ENCODE measurements around the gene WDFY4. TPM values are rescaled to one million over a fixed set of nuclear protein-coding genes. Genes with fewer than 3 reads are reported as not detected.
A peak's percentile ranks its signal among the peaks of the same experiment; 100 is the strongest.

Gene WDFY4
- total RNA-seq, 4 donors from 2014 or later, result 0.61 to 3.8 (median 0.88) TPM

DNA sequence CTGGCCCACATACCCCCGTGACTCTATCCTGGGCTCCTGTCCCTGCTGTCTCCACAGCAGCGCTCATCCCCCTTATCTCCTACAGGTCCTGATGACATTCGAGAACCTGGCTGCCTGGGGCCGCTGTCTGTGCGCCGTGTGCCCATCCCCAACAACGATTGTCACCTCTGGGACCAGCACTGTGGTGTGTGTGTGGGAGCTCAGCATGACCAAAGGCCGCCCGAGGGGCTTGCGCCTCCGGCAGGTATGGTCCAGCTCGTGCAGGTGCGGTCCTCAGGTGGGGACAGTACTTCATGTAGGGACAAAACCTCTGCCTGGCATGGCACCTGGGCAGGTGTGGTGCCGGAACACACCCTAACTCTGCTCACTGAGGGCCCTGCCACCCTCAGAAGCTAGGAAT lies 285.4 kb downstream of the WDFY4 start:
- no peaks in the 10 kb centered on the region for H3K9me3 ChIP-seq
- TF ChIP-seq POLR2A (IDR thresholded peaks at IDR 0.05), result no peak
- TF ChIP-seq, protein P1, sequence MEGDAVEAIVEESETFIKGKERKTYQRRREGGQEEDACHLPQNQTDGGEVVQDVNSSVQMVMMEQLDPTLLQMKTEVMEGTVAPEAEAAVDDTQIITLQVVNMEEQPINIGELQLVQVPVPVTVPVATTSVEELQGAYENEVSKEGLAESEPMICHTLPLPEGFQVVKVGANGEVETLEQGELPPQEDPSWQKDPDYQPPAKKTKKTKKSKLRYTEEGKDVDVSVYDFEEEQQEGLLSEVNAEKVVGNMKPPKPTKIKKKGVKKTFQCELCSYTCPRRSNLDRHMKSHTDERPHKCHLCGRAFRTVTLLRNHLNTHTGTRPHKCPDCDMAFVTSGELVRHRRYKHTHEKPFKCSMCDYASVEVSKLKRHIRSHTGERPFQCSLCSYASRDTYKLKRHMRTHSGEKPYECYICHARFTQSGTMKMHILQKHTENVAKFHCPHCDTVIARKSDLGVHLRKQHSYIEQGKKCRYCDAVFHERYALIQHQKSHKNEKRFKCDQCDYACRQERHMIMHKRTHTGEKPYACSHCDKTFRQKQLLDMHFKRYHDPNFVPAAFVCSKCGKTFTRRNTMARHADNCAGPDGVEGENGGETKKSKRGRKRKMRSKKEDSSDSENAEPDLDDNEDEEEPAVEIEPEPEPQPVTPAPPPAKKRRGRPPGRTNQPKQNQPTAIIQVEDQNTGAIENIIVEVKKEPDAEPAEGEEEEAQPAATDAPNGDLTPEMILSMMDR (IDR thresholded peaks at IDR 0.05), result no peak
- DNase-seq, result no peak
- intact Hi-C loops (cut with DNase I), result loop anchor here (10.0 kb wide), 1 partner anchor 545 kb away; no protein-coding TSS in a partner anchor
- no peaks in the 10 kb centered on the region for H3K36me3 ChIP-seq
- peaks cover 0 to 10% (median 0%) of the 10 kb centered on the region in 4 donors for H3K27me3 ChIP-seq
- H3K27ac ChIP-seq, result no peak overlapping the region
- H3K4me1 ChIP-seq, result peaks cover 0 to 4% (median 0%) of the 10 kb centered on the region in 3 donors
- H3K4me3 ChIP-seq, result no peak overlapping the region
- WGBS, 2 donors, result 86% methylated on average over 6 of the region's 14 CpGs; no CpG with 5 or more reads in 1 of the 2 donors

DNA sequence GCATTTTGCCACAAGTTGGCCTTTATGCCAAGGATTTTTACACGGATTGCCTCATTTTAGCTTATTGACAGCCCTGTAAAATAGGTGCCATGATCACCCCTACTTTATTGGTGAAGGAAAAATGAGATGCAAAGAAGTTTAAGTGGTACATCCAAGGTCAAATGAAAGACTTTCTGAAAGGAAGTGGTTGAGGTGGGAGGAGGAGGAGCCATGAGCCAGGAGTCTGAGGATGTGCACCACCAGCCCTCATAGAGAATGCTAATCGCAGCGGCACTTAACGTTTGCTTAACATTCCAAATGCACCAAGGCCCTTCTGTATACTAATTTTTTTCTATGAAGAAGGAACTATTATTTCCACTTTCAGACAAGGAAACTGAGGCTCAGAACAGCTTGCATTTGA lies 286.0 kb downstream of the WDFY4 start:
- DNase-seq, result no peak
- intact Hi-C loops (cut with DNase I), result loop anchor here (10.0 kb wide), 1 partner anchor 544 kb away; no protein-coding TSS in a partner anchor
- no peak overlapping the region for H3K4me3 ChIP-seq
- H3K27me3 ChIP-seq, result peaks cover 0 to 10% (median 0%) of the 10 kb centered on the region in 4 donors
- WGBS, 2 donors, result 78 to 89% methylated on average over 4 of the region's 4 CpGs
- no peaks in the 10 kb centered on the region for H3K36me3 ChIP-seq
- no peaks in the 10 kb centered on the region for H3K9me3 ChIP-seq
- TF ChIP-seq POLR2A (IDR thresholded peaks at IDR 0.05), result no peak
- TF ChIP-seq, protein P1 (IDR thresholded peaks at IDR 0.05), result no peak
- no peak overlapping the region for H3K27ac ChIP-seq
- peaks cover 0 to 4% (median 0%) of the 10 kb centered on the region in 3 donors for H3K4me1 ChIP-seq

DNA sequence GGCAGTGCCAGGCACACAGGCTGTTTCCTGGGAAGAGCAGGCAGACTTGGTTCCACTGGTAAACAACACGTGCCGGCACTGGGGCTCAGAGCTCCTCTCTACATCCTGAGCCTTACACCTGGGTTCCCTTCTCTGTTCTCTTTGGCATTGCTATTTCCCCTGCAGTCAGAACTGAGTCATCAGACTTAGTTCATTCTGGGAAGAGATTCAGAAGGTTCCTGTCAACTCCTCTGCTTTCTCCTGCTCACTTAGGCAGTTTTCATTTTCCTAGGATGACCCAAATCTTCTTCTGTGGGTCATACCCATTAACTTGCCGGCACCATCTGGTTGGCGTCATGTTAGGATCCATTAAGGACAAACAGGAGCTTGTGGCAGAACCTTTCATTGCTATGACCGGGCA lies 288.4 kb downstream of the WDFY4 start:
- Histone ChIP-seq H3K9me3 (no peaks in the 10 kb centered on the region), H3K27me3 (peaks cover 0 to 8% (median 0%) of the 10 kb centered on the region in 4 donors), H3K36me3 (no peaks in the 10 kb centered on the region), H3K27ac (no peak overlapping the region), H3K4me1 (peaks cover 0 to 4% (median 0%) of the 10 kb centered on the region in 3 donors), H3K4me3 (no peak overlapping the region)
- DNase-seq, result no peak
- intact Hi-C loops (cut with DNase I), result loop anchor here (10.0 kb wide), 1 partner anchor 542 kb away; no protein-coding TSS in a partner anchor
- 38 to 72% methylated on average over 3 to 4 of the region's 5 CpGs for WGBS, 2 donors
- no peak for TF ChIP-seq POLR2A (IDR thresholded peaks at IDR 0.05)
- TF ChIP-seq, protein P1 (IDR thresholded peaks at IDR 0.05), result no peak

DNA sequence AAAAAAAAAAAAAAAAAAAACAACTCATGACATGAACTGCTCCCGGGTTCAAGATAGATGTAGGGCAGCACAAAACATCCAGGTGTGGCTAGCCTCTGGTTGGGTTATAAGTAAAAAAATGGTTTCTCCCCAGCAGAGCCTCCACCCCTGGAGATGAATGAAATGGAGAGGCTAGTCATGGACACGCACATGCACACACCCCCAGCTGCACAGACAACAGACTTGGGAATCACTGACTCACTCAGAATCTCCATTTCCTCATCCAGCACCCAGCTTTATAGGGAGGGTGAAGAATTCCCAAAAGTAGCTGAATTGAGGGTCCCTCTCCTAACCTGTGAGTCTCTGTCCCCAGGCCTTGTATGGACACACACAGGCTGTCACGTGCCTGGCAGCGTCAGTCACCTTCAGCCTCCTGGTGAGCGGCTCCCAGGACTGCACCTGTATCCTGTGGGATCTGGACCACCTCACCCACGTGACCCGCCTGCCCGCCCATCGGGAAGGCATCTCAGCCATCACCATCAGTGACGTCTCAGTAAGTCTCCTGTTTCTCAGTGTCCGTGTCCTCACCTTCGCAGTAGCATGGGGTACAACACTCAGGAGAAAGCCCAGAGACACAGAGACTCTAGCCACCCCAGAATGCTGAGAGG lies 290.0 kb downstream of the WDFY4 start:
- Histone ChIP-seq H3K36me3 (no peaks in the 10 kb centered on the region), H3K4me1 (peaks cover 0 to 4% (median 0%) of the 10 kb centered on the region in 3 donors), H3K27ac (no peak overlapping the region), H3K9me3 (no peaks in the 10 kb centered on the region), H3K27me3 (peaks cover 0 to 8% (median 0%) of the 10 kb centered on the region in 4 donors), H3K4me3 (no peak overlapping the region)
- no peak for TF ChIP-seq POLR2A (IDR thresholded peaks at IDR 0.05)
- TF ChIP-seq, protein P1 (IDR thresholded peaks at IDR 0.05), result no peak
- intact Hi-C loops (cut with DNase I), result loop anchor here (5.0 to 10.0 kb wide), 2 partner anchors 193 to 540 kb away; no protein-coding TSS in a partner anchor
- DNase-seq, result no peak
- WGBS, 2 donors, result 83 to 88% methylated on average over 6 to 8 of the region's 12 CpGs

DNA sequence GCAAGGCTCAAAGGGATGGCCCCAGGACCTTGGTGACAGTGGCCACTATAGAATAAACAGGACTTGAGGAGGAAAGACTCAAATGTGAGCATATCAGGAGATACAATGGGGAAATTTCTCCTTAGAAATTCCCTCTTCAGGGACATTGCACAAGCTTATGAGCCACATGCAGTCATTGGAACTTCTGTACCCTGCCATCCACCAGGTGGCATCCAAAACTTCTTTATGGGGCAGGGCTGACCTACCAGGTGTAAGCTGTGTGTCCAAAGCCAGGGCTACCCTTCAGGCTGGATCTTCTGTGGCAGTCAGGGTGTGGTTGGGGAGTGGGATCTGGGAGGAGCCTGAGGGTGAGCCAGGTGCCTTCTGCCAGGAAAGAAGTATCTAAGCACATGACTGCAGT lies 291.5 kb downstream of the WDFY4 start:
- no peaks in the 10 kb centered on the region for H3K9me3 ChIP-seq
- peaks cover 0 to 4% (median 0%) of the 10 kb centered on the region in 3 donors for H3K4me1 ChIP-seq
- H3K36me3 ChIP-seq, result no peaks in the 10 kb centered on the region
- H3K27ac ChIP-seq, result no peak overlapping the region
- no peak overlapping the region for H3K4me3 ChIP-seq
- peaks cover 0 to 8% (median 0%) of the 10 kb centered on the region in 4 donors for H3K27me3 ChIP-seq
- no peak for DNase-seq
- no peak for TF ChIP-seq POLR2A (IDR thresholded peaks at IDR 0.05)
- TF ChIP-seq, protein P1 (IDR thresholded peaks at IDR 0.05), result peak in 4 of 6 experiments; percentile 18 to 46 (median 30)
- intact Hi-C loops (cut with DNase I), result loop anchor here (5.0 to 10.0 kb wide), 2 partner anchors 191 to 539 kb away; no protein-coding TSS in a partner anchor
